ENCODE data around the gene ERICH6B. TPM values are rescaled to one million over a fixed set of nuclear protein-coding genes. Genes with fewer than 3 reads are reported as not detected.

Gene ERICH6B
- polyA plus RNA-seq, 1 of the 3 experiments (the other 2 are of a cell fraction): not detected

- H3K4me3 ChIP-seq (ENCODE audit: low read depth in 2 of 2, low read length in 1 of 2): no peak overlapping the region
- H3K36me3 ChIP-seq (replicated peaks in 1 of 2; ENCODE audit: control insufficient read depth in 1 of 2, insufficient read depth in 2 of 2, low read length in 1 of 2): no peaks in the 10 kb centered on the region
- H2AFZ ChIP-seq (ENCODE audit: low read depth): no peak overlapping the region
- H4K20me1 ChIP-seq (ENCODE audit: insufficient read depth): no peaks in the 10 kb centered on the region
- H3F3A ChIP-seq (replicated peaks; ENCODE audit: insufficient read depth): no peaks in the 10 kb centered on the region
- no peak overlapping the region for H3K9ac ChIP-seq
- no peaks in the 10 kb centered on the region for H3K9me2 ChIP-seq
- TF ChIP-seq EP300 (IDR thresholded peaks at IDR 0.05; ENCODE audit: borderline replicate concordance in 1 of 2, low read depth in 1 of 2, low read length in 1 of 2) (peak in 1 of 2 experiments; percentile 37; a peak in 1 of 4 replicates), GATA2 (CRISPR knock-in tag; IDR thresholded peaks at IDR 0.05) (peak; percentile 43), FOXJ3 (CRISPR knock-in tag; IDR thresholded peaks at IDR 0.05) (no peak), ZBTB33 (IDR thresholded peaks at IDR 0.05; ENCODE audit: borderline replicate concordance, low read depth) (no peak), MXI1 (IDR thresholded peaks at IDR 0.05; ENCODE audit: low read depth, low read length) (peak; percentile 52; the same call in 1 of the 2 replicates), RCOR1 (IDR thresholded peaks at IDR 0.05; ENCODE audit: low read length) (peak; percentile 18; the same call in 1 of the 2 replicates), CTCF (IDR thresholded peaks at IDR 0.05) (no peak), RAD21 (IDR thresholded peaks at IDR 0.05; ENCODE audit: low read length) (no peak), MEF2A (IDR thresholded peaks at IDR 0.05; ENCODE audit: borderline replicate concordance, low read depth) (no peak)
- ChIA-PET POLR2A (no interaction called here), CTCF (interaction anchor here (1.3 to 2.1 kb wide), 3 partner anchors 9 to 91 kb away, joined by 4 to 10 read pairs (median 4); no protein-coding TSS in a partner anchor)
- DNase-seq: peak; percentile 46
- H3K4me2 ChIP-seq: no peak overlapping the region
- H3K79me2 ChIP-seq (ENCODE audit: insufficient read depth): no peaks in the 10 kb centered on the region
- H3K27me3 ChIP-seq (ENCODE audit: insufficient read depth): no peaks in the 10 kb centered on the region
- WGBS (ENCODE audit: low lambda C conversion rate): 35% methylated on average over 3 of the region's 4 CpGs
- no peaks in the 10 kb centered on the region for H3K9me3 ChIP-seq
- peaks cover 0 to 10% of the 10 kb centered on the region in 2 experiments; a peak in 1 of 4 replicates for H3K4me1 ChIP-seq (ENCODE audit: control insufficient read depth in 1 of 2, insufficient read depth in 2 of 2, low read depth in 1 of 2, low read length in 1 of 2)
- H3K27ac ChIP-seq (ENCODE audit: low read depth in 2 of 2, low read length in 1 of 2): peak overlapping the region in 1 of 2 experiments; percentile 28; a peak in 1 of 4 replicates
These were observed 13.1 kb downstream of the ERICH6B start for GRCh38 chr13:45602183-45603170.

- WGBS (ENCODE audit: low lambda C conversion rate): 77% methylated on average over 2 of the region's 2 CpGs
- Histone ChIP-seq H3F3A (replicated peaks; ENCODE audit: insufficient read depth) (no peaks in the 10 kb centered on the region), H3K4me3 (ENCODE audit: low read depth in 2 of 2, low read length in 1 of 2) (no peak overlapping the region), H2AFZ (ENCODE audit: low read depth) (no peak overlapping the region), H3K9me2 (no peaks in the 10 kb centered on the region), H3K4me1 (ENCODE audit: control insufficient read depth in 1 of 2, insufficient read depth in 2 of 2, low read depth in 1 of 2, low read length in 1 of 2) (peaks cover 0 to 10% of the 10 kb centered on the region in 2 experiments; a peak in 1 of 4 replicates), H3K4me2 (no peak overlapping the region), H3K36me3 (replicated peaks in 1 of 2; ENCODE audit: control insufficient read depth in 1 of 2, insufficient read depth in 2 of 2, low read length in 1 of 2) (no peaks in the 10 kb centered on the region), H3K9me3 (no peaks in the 10 kb centered on the region), H4K20me1 (ENCODE audit: insufficient read depth) (no peaks in the 10 kb centered on the region), H3K9ac (no peak overlapping the region), H3K27me3 (ENCODE audit: insufficient read depth) (no peaks in the 10 kb centered on the region), H3K79me2 (ENCODE audit: insufficient read depth) (no peaks in the 10 kb centered on the region), H3K27ac (ENCODE audit: low read depth in 2 of 2, low read length in 1 of 2) (no peak overlapping the region)
- CTCF ChIA-PET: interaction anchor here (1.3 to 2.1 kb wide), 3 partner anchors 10 to 90 kb away, joined by 4 to 10 read pairs (median 4); no protein-coding TSS in a partner anchor
- POLR2A ChIA-PET: no interaction called here
- no peak for DNase-seq
- TF ChIP-seq SIN3A (IDR thresholded peaks at IDR 0.05; ENCODE audit: borderline replicate concordance, low read depth, low read length) (no peak), TAF1 (IDR thresholded peaks at IDR 0.05; ENCODE audit: borderline replicate concordance, low read depth, low read length) (no peak), MEF2A (IDR thresholded peaks at IDR 0.05; ENCODE audit: borderline replicate concordance, low read depth) (no peak), ELF1 (IDR thresholded peaks at IDR 0.05) (no peak), FOXJ3 (CRISPR knock-in tag; IDR thresholded peaks at IDR 0.05) (no peak), NRF1 (IDR thresholded peaks at IDR 0.05; ENCODE audit: low read depth, low read length) (no peak), PBX3 (IDR thresholded peaks at IDR 0.05) (no peak), TCF12 (IDR thresholded peaks at IDR 0.05) (no peak), MAX (IDR thresholded peaks at IDR 0.05; ENCODE audit: low read depth) (no peak), RCOR1 (IDR thresholded peaks at IDR 0.05; ENCODE audit: low read length) (no peak), MXI1 (IDR thresholded peaks at IDR 0.05; ENCODE audit: low read depth, low read length) (no peak), FOXM1 (IDR thresholded peaks at IDR 0.05; ENCODE audit: low read depth) (no peak), NFIC (IDR thresholded peaks at IDR 0.05; ENCODE audit: borderline replicate concordance) (no peak)
These were observed 13.9 kb downstream of the ERICH6B start for GRCh38 chr13:45601680-45602079.

Measured in SK-N-SH (cell line).